Trophoblast cell (in vitro differentiated cells and primary cell): ENCODE results near the gene CMPK2.

ENCODE experiments used
- DNase-seq, 2 donors: peaks; one replicate each; pipeline ENCODE4 v3.0.0-alpha.2; 2016
- H2AFZ ChIP-seq: 2 replicates; pipeline ENCODE4 v1.6.1; 2013; ENCODE audit warnings: low read length, moderate library complexity, mild to moderate bottlenecking; ENCODE audit not compliant: insufficient read depth, poor library complexity
- H2AK5ac ChIP-seq: 2 replicates; pipeline ENCODE4 v1.6.1; 2013; ENCODE audit warnings: mild to moderate bottlenecking, low read length
- H2BK120ac ChIP-seq: 2 replicates; pipeline ENCODE4 v1.6.1; 2013; ENCODE audit warnings: low read length, mild to moderate bottlenecking, moderate library complexity; ENCODE audit not compliant: insufficient read depth, poor library complexity
- H2BK12ac ChIP-seq: 2 replicates; pipeline ENCODE4 v1.6.1; 2013; ENCODE audit warnings: mild to moderate bottlenecking, low read length, moderate library complexity
- H2BK5ac ChIP-seq: 2 replicates; pipeline ENCODE4 v1.6.1; 2013; ENCODE audit warnings: low read length, low read depth, moderate library complexity, mild to moderate bottlenecking; ENCODE audit not compliant: poor library complexity
- H3K14ac ChIP-seq: 2 replicates; pipeline ENCODE4 v1.6.1; 2013; ENCODE audit warnings: mild to moderate bottlenecking, low read length
- H3K18ac ChIP-seq: 2 replicates; pipeline ENCODE4 v1.6.1; 2013; ENCODE audit warnings: mild to moderate bottlenecking, low read length
- H3K23ac ChIP-seq: 2 replicates; pipeline ENCODE4 v1.6.1; 2013; ENCODE audit warnings: low read length
- H3K27ac ChIP-seq: 2 replicates; pipeline ENCODE4 v1.5.1; 2013; ENCODE audit warnings: low read depth, mild to moderate bottlenecking, inconsistent platforms, low read length, moderate library complexity
- H3K27me3 ChIP-seq: 2 replicates; pipeline ENCODE4 v1.6.1; 2013; ENCODE audit warnings: inconsistent platforms, mild to moderate bottlenecking, low read length, moderate library complexity; ENCODE audit not compliant: insufficient read depth
- H3K36me3 ChIP-seq, 2 experiments: 1 replicate in 1 of 2; 2 replicates in 1 of 2; pipeline ENCODE4 v1.6.1; 2013; ENCODE audit warnings: low read length in 2 of 2, mild to moderate bottlenecking in 2 of 2, moderate library complexity in 1 of 2; ENCODE audit not compliant: insufficient read depth in 2 of 2, control insufficient read depth in 1 of 2
- H3K4ac ChIP-seq: 2 replicates; pipeline ENCODE4 v1.6.1; 2013; ENCODE audit warnings: low read depth, mild to moderate bottlenecking, low read length, moderate library complexity
- H3K4me1 ChIP-seq, 2 experiments: 1 replicate in 1 of 2; 2 replicates in 1 of 2; pipeline ENCODE4 v1.6.1; 2013; ENCODE audit warnings: low read length in 2 of 2, mild to moderate bottlenecking in 2 of 2, moderate library complexity in 1 of 2; ENCODE audit not compliant: insufficient read depth in 2 of 2, control insufficient read depth in 1 of 2
- H3K4me2 ChIP-seq: 2 replicates; pipeline ENCODE4 v1.6.1; 2013; ENCODE audit warnings: inconsistent platforms, mild to moderate bottlenecking, low read length, moderate library complexity
- H3K4me3 ChIP-seq: 2 replicates; pipeline ENCODE4 v1.5.1; 2013; ENCODE audit warnings: mild to moderate bottlenecking, low read depth, low read length, inconsistent platforms
- H3K79me1 ChIP-seq: one replicate; pipeline ENCODE4 v1.6.1; 2013; ENCODE audit warnings: low read length
- H3K79me2 ChIP-seq: 2 replicates; pipeline ENCODE4 v1.6.1; 2013; ENCODE audit warnings: low read length, mild to moderate bottlenecking; ENCODE audit not compliant: control insufficient read depth, insufficient read depth, poor library complexity
- H3K9ac ChIP-seq: 2 replicates; pipeline ENCODE4 v1.6.1; 2013; ENCODE audit warnings: mild to moderate bottlenecking, low read length
- H3K9me3 ChIP-seq: 2 replicates; pipeline ENCODE4 v1.6.1; 2013; ENCODE audit warnings: low read depth, mild to moderate bottlenecking, control low read depth, inconsistent platforms, low read length; ENCODE audit not compliant: insufficient read depth
- H4K12ac ChIP-seq: 2 replicates; pipeline ENCODE4 v1.6.1; 2013; ENCODE audit warnings: low read depth, mild to moderate bottlenecking, low read length, moderate library complexity
- H4K8ac ChIP-seq: 2 replicates; pipeline ENCODE4 v1.6.1; 2013; ENCODE audit warnings: low read depth, mild to moderate bottlenecking, low read length, moderate library complexity
- H4K91ac ChIP-seq: one replicate; pipeline ENCODE4 v1.6.1; 2013; ENCODE audit warnings: low read depth, mild to moderate bottlenecking, low read length, moderate library complexity
- WGBS: extraction: QIAGEN DNeasy Blood & Tissue Kit; methylation state at CpG from one replicate; pipeline ENCODE4 v1.1.7; 2013; ENCODE audit warnings: missing lambda C conversion rate; ENCODE audit not compliant: insufficient read length, insufficient coverage; ENCODE audit errors: extremely low coverage; 5-methylcytosine and 5-hydroxymethylcytosine counted together

Gene CMPK2

GRCh38 chr2:6852195-6852594, 13.5 kb downstream of the CMPK2 start:
- Histone ChIP-seq H3K18ac (no peak overlapping the region), H2BK120ac (no peak overlapping the region), H3K14ac (no peak overlapping the region), H4K12ac (no peak overlapping the region), H3K4me3 (no peak overlapping the region), H2AFZ (no peak overlapping the region), H3K79me1 (no peaks in the 10 kb centered on the region), H3K9me3 (peaks cover 5% of the 10 kb centered on the region), H2BK12ac (no peak overlapping the region), H3K23ac (no peak overlapping the region), H2BK5ac (no peak overlapping the region), H3K9ac (no peak overlapping the region), H3K27me3 (no peaks in the 10 kb centered on the region), H3K4me1 (no peaks in the 10 kb centered on the region), H3K79me2 (no peaks in the 10 kb centered on the region), H2AK5ac (no peak overlapping the region), H3K36me3 (no peaks in the 10 kb centered on the region), H4K8ac (no peak overlapping the region), H4K91ac (no peak overlapping the region), H3K27ac (no peak overlapping the region), H3K4me2 (no peak overlapping the region), H3K4ac (no peak overlapping the region)
- no peak for DNase-seq
- no CpG with 5 or more reads among the region's 2 CpGs for WGBS

- H3K4me3 ChIP-seq, result no peak overlapping the region
- H3K9me3 ChIP-seq, result peaks cover 14% of the 10 kb centered on the region
- WGBS, result no CpG with 5 or more reads among the region's 6 CpGs
- H3K14ac ChIP-seq, result no peak overlapping the region
- no peaks in the 10 kb centered on the region for H3K27me3 ChIP-seq
- no peak overlapping the region for H3K27ac ChIP-seq
- H3K4me2 ChIP-seq, result no peak overlapping the region
- no peak overlapping the region for H3K23ac ChIP-seq
- H2BK120ac ChIP-seq, result no peak overlapping the region
- DNase-seq, result peak; percentile 79 to 81
- no peak overlapping the region for H2BK5ac ChIP-seq
- H4K91ac ChIP-seq, result no peak overlapping the region
- H4K8ac ChIP-seq, result no peak overlapping the region
- H3K79me1 ChIP-seq, result no peaks in the 10 kb centered on the region
- no peak overlapping the region for H3K4ac ChIP-seq
- no peaks in the 10 kb centered on the region for H3K4me1 ChIP-seq
- H2AFZ ChIP-seq, result no peak overlapping the region
- no peak overlapping the region for H4K12ac ChIP-seq
- no peaks in the 10 kb centered on the region for H3K79me2 ChIP-seq
- no peak overlapping the region for H2AK5ac ChIP-seq
- H3K9ac ChIP-seq, result no peak overlapping the region
- H3K18ac ChIP-seq, result no peak overlapping the region
- no peak overlapping the region for H2BK12ac ChIP-seq
- H3K36me3 ChIP-seq, result no peaks in the 10 kb centered on the region
Observed at GRCh38 chr2:6846967-6847681, 18.6 kb downstream of the CMPK2 start.

- Histone ChIP-seq H3K4me2 (no peak overlapping the region), H3K27me3 (no peaks in the 10 kb centered on the region), H3K18ac (no peak overlapping the region), H3K4ac (no peak overlapping the region), H2AK5ac (no peak overlapping the region), H2BK120ac (no peak overlapping the region), H4K91ac (no peak overlapping the region), H3K36me3 (no peaks in the 10 kb centered on the region), H3K14ac (no peak overlapping the region), H3K23ac (no peak overlapping the region), H2BK12ac (no peak overlapping the region), H4K8ac (no peak overlapping the region), H3K4me1 (no peaks in the 10 kb centered on the region), H3K9me3 (peaks cover 14% of the 10 kb centered on the region), H2BK5ac (no peak overlapping the region), H3K79me2 (no peaks in the 10 kb centered on the region), H3K9ac (no peak overlapping the region), H4K12ac (no peak overlapping the region), H3K79me1 (no peaks in the 10 kb centered on the region), H3K27ac (no peak overlapping the region), H3K4me3 (no peak overlapping the region), H2AFZ (no peak overlapping the region)
- DNase-seq, result peak in 1 of 2 donors; percentile 40
- WGBS, result no CpG with 5 or more reads among the region's 1 CpG
Observed at GRCh38 chr2:6846540-6846939, 19.2 kb downstream of the CMPK2 start.

- no peaks in the 10 kb centered on the region for H3K4me1 ChIP-seq
- no CpG with 5 or more reads among the region's 2 CpGs for WGBS
- H3K18ac ChIP-seq, result no peak overlapping the region
- no peaks in the 10 kb centered on the region for H3K79me1 ChIP-seq
- no peak overlapping the region for H2BK5ac ChIP-seq
- peaks cover 11% of the 10 kb centered on the region for H3K9me3 ChIP-seq
- H3K79me2 ChIP-seq, result no peaks in the 10 kb centered on the region
- no peak overlapping the region for H3K23ac ChIP-seq
- DNase-seq, result peak in 1 of 2 donors; percentile 13
- no peak overlapping the region for H4K8ac ChIP-seq
- no peak overlapping the region for H3K4me3 ChIP-seq
- no peak overlapping the region for H2AK5ac ChIP-seq
- H3K9ac ChIP-seq, result no peak overlapping the region
- H3K27ac ChIP-seq, result no peak overlapping the region
- H3K36me3 ChIP-seq, result no peaks in the 10 kb centered on the region
- H4K12ac ChIP-seq, result no peak overlapping the region
- no peak overlapping the region for H2BK12ac ChIP-seq
- no peak overlapping the region for H3K14ac ChIP-seq
- H3K4ac ChIP-seq, result no peak overlapping the region
- no peak overlapping the region for H2AFZ ChIP-seq
- H3K27me3 ChIP-seq, result no peaks in the 10 kb centered on the region
- H4K91ac ChIP-seq, result no peak overlapping the region
- H2BK120ac ChIP-seq, result no peak overlapping the region
- no peak overlapping the region for H3K4me2 ChIP-seq
Observed at GRCh38 chr2:6845903-6846302, 19.8 kb downstream of the CMPK2 start.
